Measurements from ENCODE around the gene PBX1. TPM values are rescaled to one million over a fixed set of nuclear protein-coding genes. Genes with fewer than 3 reads are reported as not detected.

The PBX1 gene
- total RNA-seq, 1 donor from 2014 or later, result not detected

DNA sequence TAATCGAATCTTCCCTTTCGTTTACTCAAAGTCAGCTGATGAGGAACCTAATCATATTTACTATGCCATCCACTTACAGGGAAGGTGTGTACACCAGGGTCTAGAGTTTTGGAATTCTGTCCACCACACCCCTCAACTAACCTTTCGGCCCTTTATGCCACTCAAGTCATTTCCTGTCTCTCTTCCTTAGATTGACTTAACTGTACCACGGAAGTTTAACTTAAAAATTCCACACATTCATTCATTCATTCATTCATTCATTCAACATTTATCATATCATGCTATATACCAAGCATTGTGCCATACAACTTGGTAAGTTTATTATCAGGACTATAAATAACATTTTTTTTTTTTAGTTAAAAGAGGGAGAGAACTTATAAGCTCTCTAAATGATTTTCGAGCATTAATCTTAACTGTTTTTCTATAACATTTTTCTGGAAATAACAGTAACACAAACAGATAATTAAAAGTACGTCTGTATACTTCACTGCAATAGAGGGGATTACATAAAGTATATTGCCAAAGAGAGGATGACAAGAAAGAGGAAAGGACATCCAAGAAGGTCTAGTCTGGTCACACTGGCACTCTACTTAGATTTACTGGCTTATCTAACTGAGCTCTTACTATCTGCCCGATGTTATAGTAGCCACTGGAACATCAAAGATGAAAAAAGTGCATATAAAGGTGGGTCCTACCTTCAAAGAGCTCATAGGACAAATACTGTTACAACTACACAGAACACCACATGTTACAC lies 243.7 kb downstream of the PBX1 start:
- no peak overlapping the region for H3K4me3 Mint-ChIP-seq (ENCODE audit: low read depth)
- no peak overlapping the region for H3K27ac Mint-ChIP-seq

DNA sequence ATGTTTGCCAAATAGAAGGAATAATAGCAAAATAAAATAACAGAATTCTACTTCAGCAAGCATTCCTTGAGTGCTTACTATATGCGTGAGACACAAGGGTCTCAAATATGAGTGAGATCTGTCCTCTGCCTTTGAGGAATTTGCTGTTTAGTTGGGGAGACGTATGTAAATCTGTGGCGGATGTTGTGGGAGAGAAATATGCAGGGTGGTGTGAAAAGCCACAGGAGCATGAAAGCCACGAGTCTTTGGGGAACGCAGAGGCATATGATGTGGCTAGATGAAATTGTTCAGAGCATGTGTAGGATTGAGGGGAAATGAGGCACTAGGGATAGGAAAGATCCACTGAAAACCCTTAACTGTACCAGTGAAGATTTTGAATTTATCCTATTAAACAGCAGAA lies 244.4 kb downstream of the PBX1 start:
- Mint-ChIP-seq H3K27me3 (ENCODE audit: low read depth) (no peaks in the 10 kb centered on the region), H3K4me1 (ENCODE audit: low read depth) (no peaks in the 10 kb centered on the region), H3K36me3 (ENCODE audit: low read depth) (no peaks in the 10 kb centered on the region), H3K4me3 (ENCODE audit: low read depth) (no peak overlapping the region), H3K9me3 (no peaks in the 10 kb centered on the region), H3K27ac (no peak overlapping the region)
- intact Hi-C loops (cut with micrococcal nuclease), result no loop called here
- DNase-seq (ENCODE audit: low spot score), result no peak

More for the DNA sequence above, 243.7 kb downstream of the PBX1 start:
- intact Hi-C loops (cut with micrococcal nuclease), result no loop called here
- H3K36me3 Mint-ChIP-seq (ENCODE audit: low read depth), result no peaks in the 10 kb centered on the region
- DNase-seq (ENCODE audit: low spot score), result no peak
- no peaks in the 10 kb centered on the region for H3K27me3 Mint-ChIP-seq (ENCODE audit: low read depth)
- H3K9me3 Mint-ChIP-seq, result no peaks in the 10 kb centered on the region
- H3K4me1 Mint-ChIP-seq (ENCODE audit: low read depth), result no peaks in the 10 kb centered on the region

DNA sequence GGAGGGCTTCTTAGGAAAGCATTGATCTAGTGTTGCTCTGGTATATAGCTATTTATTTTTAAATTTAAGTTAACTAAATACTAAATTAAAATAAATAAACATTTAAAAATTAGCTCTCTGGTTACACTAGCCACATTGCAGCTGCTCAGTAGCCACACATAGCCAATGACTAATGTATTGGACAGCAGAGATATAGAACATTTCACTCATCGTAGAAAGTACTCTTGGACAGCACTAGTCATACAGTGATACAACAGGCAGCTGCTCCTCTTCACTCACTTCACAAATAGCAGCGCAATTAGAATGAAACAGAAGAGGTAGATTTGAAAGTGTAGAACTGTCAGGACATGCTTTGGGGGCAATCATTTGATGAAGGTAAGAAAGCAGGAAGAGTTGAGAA lies 245.4 kb downstream of the PBX1 start:
- no peaks in the 10 kb centered on the region for H3K27me3 Mint-ChIP-seq (ENCODE audit: low read depth)
- H3K4me3 Mint-ChIP-seq (ENCODE audit: low read depth), result no peak overlapping the region
- H3K9me3 Mint-ChIP-seq, result no peaks in the 10 kb centered on the region
- no peak for DNase-seq (ENCODE audit: low spot score)
- no peaks in the 10 kb centered on the region for H3K4me1 Mint-ChIP-seq (ENCODE audit: low read depth)
- no peak overlapping the region for H3K27ac Mint-ChIP-seq
- no peaks in the 10 kb centered on the region for H3K36me3 Mint-ChIP-seq (ENCODE audit: low read depth)
- intact Hi-C loops (cut with micrococcal nuclease), result no loop called here

- Mint-ChIP-seq H3K27ac (no peak overlapping the region), H3K4me3 (ENCODE audit: low read depth) (no peak overlapping the region), H3K27me3 (ENCODE audit: low read depth) (no peaks in the 10 kb centered on the region), H3K4me1 (ENCODE audit: low read depth) (no peaks in the 10 kb centered on the region), H3K36me3 (ENCODE audit: low read depth) (no peaks in the 10 kb centered on the region), H3K9me3 (no peaks in the 10 kb centered on the region)
- DNase-seq (ENCODE audit: low spot score), result no peak
- intact Hi-C loops (cut with micrococcal nuclease), result no loop called here
These were observed 246.4 kb downstream of the PBX1 start for GRCh38 chr1:164805399-164805798.

GRCh38 chr1:164806531-164806930 lies 247.5 kb downstream of the PBX1 start:
- no peak overlapping the region for H3K4me3 Mint-ChIP-seq (ENCODE audit: low read depth)
- no peaks in the 10 kb centered on the region for H3K4me1 Mint-ChIP-seq (ENCODE audit: low read depth)

DNA sequence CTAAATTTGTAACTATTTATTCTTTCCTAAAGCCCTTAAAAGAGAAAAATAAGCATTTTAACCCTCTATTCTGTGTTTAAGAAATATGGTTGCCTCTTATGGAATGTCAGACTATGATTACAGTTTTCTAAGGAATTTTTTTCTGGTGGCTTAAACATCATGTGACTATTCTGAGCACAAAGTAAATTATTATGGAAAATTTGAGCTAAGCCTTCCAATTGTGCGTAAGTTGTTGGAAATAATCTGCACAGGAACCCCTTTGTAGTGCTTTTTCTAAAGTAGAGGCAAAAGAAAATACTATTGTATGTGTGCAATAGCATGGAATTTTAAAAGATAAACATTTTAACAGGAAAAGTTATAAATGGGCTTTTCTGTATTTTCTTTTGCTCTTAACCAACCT lies 254.8 kb downstream of the PBX1 start:
- H3K9me3 Mint-ChIP-seq, result no peaks in the 10 kb centered on the region
- H3K27ac Mint-ChIP-seq, result no peak overlapping the region
- no peaks in the 10 kb centered on the region for H3K4me1 Mint-ChIP-seq (ENCODE audit: low read depth)
- H3K4me3 Mint-ChIP-seq (ENCODE audit: low read depth), result no peak overlapping the region
- no peaks in the 10 kb centered on the region for H3K36me3 Mint-ChIP-seq (ENCODE audit: low read depth)
- DNase-seq (ENCODE audit: low spot score), result no peak
- intact Hi-C loops (cut with micrococcal nuclease), result no loop called here
- H3K27me3 Mint-ChIP-seq (ENCODE audit: low read depth), result no peaks in the 10 kb centered on the region

More at GRCh38 chr1:164806531-164806930, 247.5 kb downstream of the PBX1 start:
- H3K9me3 Mint-ChIP-seq, result no peaks in the 10 kb centered on the region
- intact Hi-C loops (cut with micrococcal nuclease), result no loop called here
- H3K27me3 Mint-ChIP-seq (ENCODE audit: low read depth), result no peaks in the 10 kb centered on the region
- H3K36me3 Mint-ChIP-seq (ENCODE audit: low read depth), result no peaks in the 10 kb centered on the region
- H3K27ac Mint-ChIP-seq, result no peak overlapping the region
- DNase-seq (ENCODE audit: low spot score), result no peak

DNA sequence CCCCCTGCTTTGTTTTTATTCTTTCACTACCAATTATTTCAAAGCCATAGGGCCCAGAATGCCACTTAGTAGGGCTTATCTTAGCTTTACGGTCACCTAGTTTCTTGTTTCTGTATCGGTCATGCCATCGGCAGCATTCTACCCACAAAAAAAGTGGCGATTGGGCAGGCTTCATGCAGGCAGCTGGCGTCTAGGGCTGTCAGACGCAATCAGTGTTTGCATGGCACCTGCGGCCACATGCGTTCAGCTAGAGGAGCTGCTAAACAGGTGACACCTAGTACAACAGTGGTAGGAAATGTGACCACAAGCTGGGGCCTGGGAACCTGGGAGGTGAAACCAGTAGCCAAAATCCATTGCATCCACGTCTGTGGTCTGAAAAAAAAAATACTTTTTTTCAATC lies 262.7 kb downstream of the PBX1 start:
- Mint-ChIP-seq H3K27ac (no peak overlapping the region), H3K4me3 (ENCODE audit: low read depth) (no peak overlapping the region), H3K9me3 (no peaks in the 10 kb centered on the region), H3K27me3 (ENCODE audit: low read depth) (no peaks in the 10 kb centered on the region), H3K36me3 (ENCODE audit: low read depth) (no peaks in the 10 kb centered on the region), H3K4me1 (ENCODE audit: low read depth) (no peaks in the 10 kb centered on the region)
- no peak for DNase-seq (ENCODE audit: low spot score)
- intact Hi-C loops (cut with micrococcal nuclease), result no loop called here

DNA sequence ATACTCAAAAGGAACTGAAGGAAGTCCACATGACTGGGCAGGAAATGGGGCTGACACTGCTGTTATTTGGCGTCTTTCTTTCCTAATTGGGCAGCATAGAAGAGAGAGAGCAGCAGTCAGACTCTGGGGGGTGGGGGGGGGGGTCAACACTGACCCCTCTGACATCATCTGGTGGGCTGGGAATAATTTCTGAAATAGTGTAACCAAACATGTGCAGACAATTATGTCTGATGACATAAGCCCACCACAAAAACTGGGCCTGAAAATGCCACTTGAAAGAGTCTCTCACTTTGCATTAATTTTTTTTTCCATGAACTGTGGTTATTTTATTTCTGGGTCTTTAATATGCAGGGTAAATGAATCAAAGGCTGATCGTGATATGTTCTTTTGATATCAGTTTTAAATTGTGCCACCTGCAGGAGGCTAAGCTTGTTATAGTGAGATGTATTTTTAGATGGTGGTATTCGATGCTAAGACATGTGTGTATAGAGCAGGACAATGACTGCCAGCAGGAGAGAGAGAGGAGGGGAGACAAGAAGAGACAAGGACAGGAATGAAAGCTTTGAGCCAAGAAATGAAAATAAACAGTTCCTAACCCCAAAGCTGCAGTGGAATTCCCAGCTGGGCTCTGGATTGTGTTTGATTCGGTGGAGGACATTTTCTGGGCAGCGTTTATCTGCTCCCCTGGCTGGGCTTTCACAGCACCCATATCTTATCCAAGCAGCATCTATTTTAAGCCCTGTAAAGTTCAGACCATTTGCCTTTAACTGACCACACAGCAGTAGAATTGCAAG lies 264.7 kb downstream of the PBX1 start:
- Mint-ChIP-seq H3K4me3 (ENCODE audit: low read depth) (no peak overlapping the region), H3K27me3 (ENCODE audit: low read depth) (no peaks in the 10 kb centered on the region), H3K9me3 (no peaks in the 10 kb centered on the region), H3K27ac (no peak overlapping the region), H3K4me1 (ENCODE audit: low read depth) (no peaks in the 10 kb centered on the region), H3K36me3 (ENCODE audit: low read depth) (no peaks in the 10 kb centered on the region)
- no peak for DNase-seq (ENCODE audit: low spot score)
- intact Hi-C loops (cut with micrococcal nuclease), result no loop called here

- Mint-ChIP-seq H3K36me3 (ENCODE audit: low read depth) (no peaks in the 10 kb centered on the region), H3K27ac (no peak overlapping the region), H3K9me3 (no peaks in the 10 kb centered on the region), H3K4me1 (ENCODE audit: low read depth) (no peaks in the 10 kb centered on the region), H3K27me3 (ENCODE audit: low read depth) (no peaks in the 10 kb centered on the region), H3K4me3 (ENCODE audit: low read depth) (no peak overlapping the region)
- DNase-seq (ENCODE audit: low spot score), result no peak
- intact Hi-C loops (cut with micrococcal nuclease), result no loop called here
These were observed 265.6 kb downstream of the PBX1 start for GRCh38 chr1:164824542-164824941.

DNA sequence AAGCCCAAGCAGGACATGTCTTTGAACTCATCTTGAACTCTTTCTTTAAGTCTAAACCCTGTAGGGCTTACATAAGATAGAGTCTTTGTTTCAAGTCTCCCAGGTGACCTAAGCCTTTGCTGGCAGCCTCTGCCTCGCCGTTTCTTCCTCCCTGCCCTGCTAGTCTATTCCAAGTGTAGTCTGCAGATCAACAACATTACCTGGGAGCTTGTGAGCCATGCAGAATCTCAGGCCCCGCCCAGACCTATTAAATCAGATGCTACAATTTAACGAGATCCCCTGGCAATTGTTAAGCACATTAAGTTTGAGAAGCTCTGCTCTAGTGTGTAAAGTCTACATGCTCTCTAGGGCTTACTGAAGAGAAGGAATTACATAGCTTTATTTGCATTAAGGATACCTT lies 271.6 kb downstream of the PBX1 start:
- no peak overlapping the region for H3K4me3 Mint-ChIP-seq (ENCODE audit: low read depth)
- H3K36me3 Mint-ChIP-seq (ENCODE audit: low read depth), result no peaks in the 10 kb centered on the region
- no peaks in the 10 kb centered on the region for H3K27me3 Mint-ChIP-seq (ENCODE audit: low read depth)
- intact Hi-C loops (cut with micrococcal nuclease), result no loop called here
- no peaks in the 10 kb centered on the region for H3K9me3 Mint-ChIP-seq
- H3K27ac Mint-ChIP-seq, result no peak overlapping the region
- DNase-seq (ENCODE audit: low spot score), result no peak
- no peaks in the 10 kb centered on the region for H3K4me1 Mint-ChIP-seq (ENCODE audit: low read depth)

- no peak for DNase-seq (ENCODE audit: low spot score)
- Mint-ChIP-seq H3K27me3 (ENCODE audit: low read depth) (no peaks in the 10 kb centered on the region), H3K4me3 (ENCODE audit: low read depth) (no peak overlapping the region), H3K27ac (no peak overlapping the region), H3K36me3 (ENCODE audit: low read depth) (no peaks in the 10 kb centered on the region), H3K9me3 (no peaks in the 10 kb centered on the region), H3K4me1 (ENCODE audit: low read depth) (no peaks in the 10 kb centered on the region)
- intact Hi-C loops (cut with micrococcal nuclease), result no loop called here
These were observed 275.7 kb downstream of the PBX1 start for GRCh38 chr1:164834641-164835040.

GRCh38 chr1:164836614-164837018 lies 277.6 kb downstream of the PBX1 start:
- H3K9me3 Mint-ChIP-seq, result no peaks in the 10 kb centered on the region
- DNase-seq (ENCODE audit: low spot score), result no peak
- H3K4me3 Mint-ChIP-seq (ENCODE audit: low read depth), result no peak overlapping the region
- H3K36me3 Mint-ChIP-seq (ENCODE audit: low read depth), result no peaks in the 10 kb centered on the region
- no peak overlapping the region for H3K27ac Mint-ChIP-seq
- H3K4me1 Mint-ChIP-seq (ENCODE audit: low read depth), result no peaks in the 10 kb centered on the region
- intact Hi-C loops (cut with micrococcal nuclease), result no loop called here
- no peaks in the 10 kb centered on the region for H3K27me3 Mint-ChIP-seq (ENCODE audit: low read depth)

- intact Hi-C loops (cut with micrococcal nuclease), result no loop called here
- Mint-ChIP-seq H3K36me3 (ENCODE audit: low read depth) (no peaks in the 10 kb centered on the region), H3K27ac (no peak overlapping the region), H3K4me3 (ENCODE audit: low read depth) (no peak overlapping the region), H3K27me3 (ENCODE audit: low read depth) (no peaks in the 10 kb centered on the region), H3K4me1 (ENCODE audit: low read depth) (no peaks in the 10 kb centered on the region), H3K9me3 (no peaks in the 10 kb centered on the region)
- DNase-seq (ENCODE audit: low spot score), result no peak
These were observed 279.8 kb downstream of the PBX1 start for GRCh38 chr1:164838786-164839185.

Data from activated T-helper 2 cell treated with anti-CD3 and anti-CD28 coated beads, Interferon-gamma antibody, Interleukin-2, Interleukin-4, amounts not matched to agents 10 μg/mL and 5 μg/mL and 100 μg/mL, durations not matched to agents 14 hours and 24 hours and 36 hours (primary cell).